SH-SY5Y (cell line): ENCODE results near the gene DOCK4.

Source experiments
- GATA2 ChIP-seq: IDR thresholded peaks from 2 replicates; pipeline ENCODE4 v1.6.1; 2011; ENCODE audit warnings: mild to moderate bottlenecking, low read depth, low read length
- GATA3 ChIP-seq: IDR thresholded peaks from 2 replicates; pipeline ENCODE4 v1.6.1; 2011; ENCODE audit warnings: low read depth, mild to moderate bottlenecking, low read length, moderate library complexity

DNA sequence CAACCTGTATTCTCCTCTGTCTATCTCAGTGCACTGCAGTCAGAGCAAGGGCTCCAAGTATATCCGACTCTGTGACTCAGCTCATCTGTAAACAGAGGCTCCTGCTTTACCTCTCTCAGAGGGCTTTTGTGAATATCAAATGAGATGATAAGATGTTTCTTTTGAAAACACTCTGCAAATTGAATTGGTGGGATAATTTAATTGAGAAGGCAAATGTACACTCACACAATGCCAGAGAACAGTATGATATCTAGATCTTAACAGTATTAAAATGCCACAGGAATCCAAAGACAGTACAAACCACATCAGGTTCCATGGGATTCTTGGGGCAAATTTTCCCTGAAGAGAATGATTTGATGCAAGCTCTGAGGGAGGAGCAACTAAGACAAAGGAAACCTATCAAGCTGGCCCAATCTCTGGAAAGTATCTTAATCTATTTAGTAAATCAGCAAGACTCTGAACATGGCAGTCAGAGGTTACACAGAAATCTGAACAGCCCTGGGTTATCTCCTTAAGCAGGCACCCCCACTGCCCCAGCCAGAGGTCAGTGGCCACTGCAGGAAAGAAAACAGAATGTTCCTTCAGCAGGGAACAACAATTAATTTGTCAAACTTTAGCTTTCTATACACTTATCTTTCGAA is 45.9 kb downstream of the DOCK4 start:
- TF ChIP-seq GATA2: peak; percentile 52
- TF ChIP-seq GATA3: peak; percentile 64
